Islet precursor cell (in vitro differentiated cells): ENCODE measurements around the gene EPHA7.

Source experiments
- DNase-seq: peaks from one replicate; pipeline ENCODE4 v3.0.0-alpha.2; 2018

The EPHA7 gene

GRCh38 chr6:93319304-93319703 is 100.1 kb downstream of the EPHA7 start:
- peak; percentile 47 for DNase-seq

DNA sequence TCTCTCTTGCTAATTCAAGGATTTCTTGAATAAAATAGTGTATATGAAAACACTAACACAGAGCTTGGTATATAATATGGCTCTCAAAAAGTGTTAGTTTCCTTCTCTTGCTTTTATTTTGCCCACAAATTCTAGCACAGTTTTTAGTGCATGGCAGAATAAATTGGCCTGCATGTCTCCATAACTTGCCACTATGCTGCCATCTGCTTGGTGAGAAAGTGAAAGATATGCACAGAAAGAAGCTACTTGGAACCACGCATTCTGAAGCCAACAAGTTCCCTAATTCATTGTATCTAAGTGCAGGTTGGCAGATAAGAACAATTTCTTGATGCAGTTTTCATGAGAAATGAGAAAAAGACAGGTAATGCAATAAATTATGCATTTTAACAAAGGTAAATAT is 101.2 kb downstream of the EPHA7 start:
- DNase-seq: no peak

GRCh38 chr6:93317592-93317991 is 101.8 kb downstream of the EPHA7 start:
- no peak for DNase-seq

DNA sequence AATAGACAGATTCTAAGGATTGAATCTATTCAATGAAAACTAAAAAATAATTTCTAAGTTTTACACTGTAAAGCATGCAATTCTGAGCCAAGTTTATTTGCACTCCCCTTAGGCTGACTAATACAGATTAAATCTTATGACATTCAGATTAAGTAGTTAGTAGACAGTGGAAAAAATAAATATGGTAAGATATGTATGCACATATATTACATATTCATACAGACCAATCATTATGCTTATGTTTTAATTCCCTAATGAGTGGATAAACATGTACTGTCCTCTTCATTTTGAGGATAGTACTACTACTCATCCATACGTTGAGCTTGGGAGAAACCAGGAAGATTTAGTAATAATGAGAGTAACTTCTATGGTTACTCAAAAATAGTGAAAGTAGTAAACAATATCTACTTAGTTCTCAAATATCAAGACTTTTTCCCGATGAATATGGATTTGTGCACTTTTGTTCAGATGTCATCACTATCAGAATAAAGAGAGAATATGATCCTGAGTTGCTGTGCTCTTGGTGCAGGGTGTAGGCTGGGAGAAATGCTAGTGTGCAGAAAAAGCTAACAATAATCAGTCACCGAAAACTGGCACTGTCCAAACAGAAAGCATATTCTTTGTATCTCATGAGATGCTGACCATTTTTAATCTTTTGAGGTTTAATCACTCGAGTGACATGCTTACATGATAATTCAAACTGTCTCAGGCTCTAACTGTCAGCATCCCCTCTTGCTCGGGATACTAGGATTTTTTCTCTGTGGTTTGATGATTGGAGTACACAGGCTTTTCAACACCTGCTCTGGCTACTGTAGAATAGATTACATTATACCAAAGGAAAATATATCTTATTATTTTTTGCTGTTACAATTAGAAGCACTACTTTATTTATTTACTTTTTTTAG is 111.6 kb downstream of the EPHA7 start:
- no peak for DNase-seq

DNA sequence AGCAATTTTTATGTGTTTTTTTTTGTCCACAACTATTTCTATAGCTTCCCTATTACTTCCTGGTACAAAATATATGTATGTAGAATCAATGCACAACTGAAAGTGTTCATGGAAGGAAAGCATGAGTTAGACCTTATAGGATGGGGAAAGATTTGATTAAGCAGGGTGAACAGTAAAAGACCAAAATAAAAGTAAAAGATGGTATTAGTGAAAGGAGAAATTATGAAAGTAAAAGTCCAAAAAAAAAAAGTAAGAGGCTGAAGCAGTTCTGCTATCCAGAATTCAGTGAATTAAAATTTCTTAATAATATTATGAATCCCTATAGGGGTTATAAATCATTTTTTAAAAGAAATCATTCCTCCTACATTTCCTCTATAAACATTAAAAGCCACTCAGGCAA is 114.3 kb downstream of the EPHA7 start:
- DNase-seq: no peak

GRCh38 chr6:93304505-93304904 is 114.9 kb downstream of the EPHA7 start:
- DNase-seq: no peak

GRCh38 chr6:93300661-93301060 is 118.7 kb downstream of the EPHA7 start:
- no peak for DNase-seq

- no peak for DNase-seq
These were observed 119.7 kb downstream of the EPHA7 start for GRCh38 chr6:93299622-93300021.

- no peak for DNase-seq
These were observed 123.7 kb downstream of the EPHA7 start for GRCh38 chr6:93295631-93296030.

- DNase-seq: no peak
These were observed 124.5 kb downstream of the EPHA7 start for GRCh38 chr6:93294879-93295278.

- DNase-seq: no peak
These were observed 125.5 kb downstream of the EPHA7 start for GRCh38 chr6:93293872-93294271.

DNA sequence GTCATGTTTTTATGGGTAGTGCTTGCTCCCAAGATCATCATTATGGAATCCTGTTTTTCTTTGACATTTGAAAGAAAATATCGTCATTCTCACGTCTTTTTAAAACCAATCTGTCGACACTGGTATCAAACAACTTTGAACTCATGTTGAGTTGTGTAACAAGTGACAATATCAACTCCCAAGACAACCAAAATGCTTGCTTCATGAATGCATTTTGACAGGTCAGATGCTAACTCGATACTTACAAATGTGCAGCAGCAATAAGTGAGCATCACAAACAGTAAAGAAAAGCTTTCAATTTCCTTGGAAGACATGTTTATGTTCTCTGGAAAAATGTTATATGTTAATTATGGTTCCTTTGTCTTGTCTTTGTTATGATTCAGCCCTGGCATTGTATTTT is 125.9 kb downstream of the EPHA7 start:
- DNase-seq: no peak

GRCh38 chr6:93282521-93283031 is 136.8 kb downstream of the EPHA7 start:
- no peak for DNase-seq

DNA sequence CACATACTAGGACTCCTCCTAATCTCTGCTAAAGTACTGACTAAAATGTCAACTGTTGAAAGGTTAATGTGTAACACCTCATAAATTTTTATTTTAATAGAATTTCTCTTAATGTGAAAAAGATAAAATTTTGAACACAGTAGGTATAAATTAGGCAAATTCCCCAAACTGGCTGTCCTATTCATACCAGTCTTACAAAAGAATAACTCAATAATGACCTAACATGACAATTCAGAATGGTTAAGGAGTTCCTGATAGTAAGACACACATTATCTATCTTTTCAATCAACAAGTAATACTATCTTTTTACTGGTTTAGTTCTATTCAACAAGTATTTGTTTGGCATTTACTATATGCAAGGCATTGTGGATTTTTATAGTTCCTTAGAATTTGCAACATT is 141.1 kb downstream of the EPHA7 start:
- no peak for DNase-seq

- no peak for DNase-seq
These were observed 146.5 kb downstream of the EPHA7 start for GRCh38 chr6:93272896-93273295.

GRCh38 chr6:93272211-93272610 is 147.1 kb downstream of the EPHA7 start:
- DNase-seq: no peak

DNA sequence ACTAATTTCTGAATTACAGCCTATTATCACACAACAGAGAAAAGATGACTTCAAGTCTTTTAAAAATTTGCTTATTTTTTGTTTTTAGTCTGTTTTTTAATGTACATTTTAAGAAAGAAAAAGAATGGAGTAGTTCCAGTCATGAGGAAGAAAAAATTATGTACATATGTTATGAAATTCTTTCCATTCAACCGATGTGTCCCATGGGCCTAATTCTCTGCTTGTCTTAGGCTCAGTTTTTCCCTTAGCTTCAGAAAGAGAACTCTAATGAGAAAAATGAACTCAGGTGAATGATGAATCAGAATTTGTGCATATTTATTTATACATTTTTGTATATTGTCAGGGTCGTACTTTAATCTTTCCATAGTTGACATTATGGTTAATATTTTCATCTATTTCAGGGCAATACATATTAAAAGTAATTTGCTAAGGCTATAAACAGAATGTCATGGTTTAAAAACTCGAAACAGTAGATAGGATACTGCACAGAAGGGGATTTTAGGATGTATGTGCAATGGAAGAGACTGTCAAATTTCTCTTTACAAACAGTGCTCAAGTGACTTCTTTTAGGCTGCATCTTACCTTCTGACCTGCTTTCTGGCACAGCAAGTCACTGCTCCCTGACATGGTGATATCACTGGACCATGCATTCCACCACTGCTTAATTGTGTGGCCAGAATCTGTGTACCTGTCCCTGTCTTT is 153.1 kb downstream of the EPHA7 start:
- DNase-seq: no peak

DNA sequence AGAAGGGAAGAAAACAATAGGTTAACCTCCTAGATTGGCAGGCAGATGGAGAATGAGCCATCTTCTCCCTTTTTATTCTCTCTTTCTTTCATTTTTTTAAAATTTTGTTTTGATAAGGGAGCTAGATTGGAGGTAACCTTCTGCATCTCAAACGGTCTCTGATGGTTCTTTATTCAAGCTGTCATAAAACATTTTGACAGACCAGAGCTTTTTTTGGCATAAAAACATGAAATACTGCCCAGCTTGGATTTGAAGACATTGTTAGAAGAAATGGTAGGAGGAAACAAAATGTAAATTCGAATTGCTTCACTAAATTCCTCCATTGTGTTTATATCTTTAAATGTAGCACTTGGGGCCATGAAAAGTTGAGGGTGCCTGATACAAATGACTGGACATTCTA is 158.5 kb downstream of the EPHA7 start:
- no peak for DNase-seq

GRCh38 chr6:93259332-93259731 is 160.0 kb downstream of the EPHA7 start:
- DNase-seq: no peak

DNA sequence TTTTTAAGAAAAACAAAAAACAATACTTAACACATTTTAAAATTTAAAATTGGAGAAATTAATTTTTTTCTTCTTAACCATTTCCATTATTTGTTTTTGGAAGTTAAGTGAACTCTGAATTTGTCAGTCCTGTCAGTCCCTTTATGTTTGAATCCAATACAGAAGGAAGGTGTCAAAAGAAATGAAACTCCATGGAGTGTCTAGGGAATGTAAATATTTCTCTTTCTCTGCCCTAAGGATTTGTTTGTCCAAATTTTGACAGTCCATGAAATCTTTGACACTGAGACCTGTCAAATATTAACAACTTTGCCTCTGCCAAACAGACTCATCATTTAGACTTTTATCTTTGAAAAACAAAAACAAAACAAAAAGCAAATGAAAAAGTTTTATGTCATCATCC is 166.4 kb downstream of the EPHA7 start:
- DNase-seq: no peak

DNA sequence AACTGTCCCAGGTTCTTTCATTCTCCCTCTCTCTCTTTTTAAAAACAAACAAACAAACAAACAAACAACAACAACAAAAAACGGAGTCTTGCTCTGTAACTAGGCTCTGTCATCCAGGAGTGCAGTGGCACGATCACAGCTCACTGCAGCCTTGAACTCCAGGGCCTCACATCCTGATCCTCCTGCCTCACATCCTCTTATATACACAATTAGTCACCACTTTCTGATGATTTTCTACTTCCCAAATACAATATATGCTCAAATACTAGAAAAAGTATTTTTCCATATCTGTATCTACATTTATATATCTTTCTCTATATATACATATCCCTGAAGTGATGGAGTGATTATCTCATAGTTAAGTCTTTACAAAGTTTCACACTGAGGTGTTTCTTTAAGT is 170.7 kb downstream of the EPHA7 start:
- DNase-seq: no peak

GRCh38 chr6:93243231-93243778 is 176.1 kb downstream of the EPHA7 start:
- DNase-seq: no peak

DNA sequence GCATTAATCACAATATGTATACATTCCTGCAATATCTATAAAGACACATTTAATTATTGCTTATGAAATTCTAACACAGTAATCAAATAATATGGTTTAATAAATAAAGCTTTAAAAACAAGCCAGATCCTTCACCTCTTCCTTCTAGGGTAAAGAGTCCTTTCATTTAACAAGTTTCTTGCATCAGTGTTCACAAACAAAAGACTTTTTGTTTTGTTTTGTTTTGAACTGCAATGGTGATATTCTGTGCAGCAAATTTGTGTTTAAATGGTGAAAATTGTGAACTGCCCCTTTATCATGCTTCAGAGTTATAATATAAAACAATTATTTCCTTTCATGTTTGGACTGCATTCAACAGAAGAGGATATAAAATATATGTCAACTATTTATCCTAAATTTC is 177.3 kb downstream of the EPHA7 start:
- DNase-seq: no peak

DNA sequence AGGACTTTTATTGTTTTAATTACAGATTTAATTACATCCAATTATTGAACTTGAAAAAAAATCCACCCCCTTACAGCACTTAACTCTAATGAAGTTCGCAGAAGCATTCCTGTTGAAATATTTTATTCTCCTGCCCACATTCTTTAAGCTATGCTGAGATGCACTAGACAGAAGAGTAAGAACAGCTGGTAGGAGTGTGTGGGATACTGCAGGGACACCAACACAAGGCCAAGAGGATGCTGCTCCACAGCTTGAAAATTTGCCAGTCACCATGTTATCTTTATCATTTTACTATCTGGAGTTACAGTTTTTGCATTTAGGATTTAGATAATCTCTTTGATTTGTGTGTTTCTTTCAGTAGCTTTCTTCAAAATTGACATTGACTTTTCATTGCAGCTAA is 180.7 kb downstream of the EPHA7 start:
- no peak for DNase-seq
